HL-60 (cell line): ENCODE results near the gene NKX3-2.

Experiments used
- GABPA ChIP-seq: IDR thresholded peaks from 2 replicates; pipeline ENCODE4 v1.6.1; 2012; ENCODE audit warnings: low read depth
- POLR2AphosphoS5 ChIP-seq: IDR thresholded peaks from 2 replicates; pipeline ENCODE4 v1.6.1; 2012; ENCODE audit warnings: low read depth
- TF ChIP-seq, protein P1 (sequence below): IDR thresholded peaks from one replicate; pipeline ENCODE4 v1.5.1; 2011; ENCODE audit warnings: low read length, control low read depth, inconsistent platforms; ENCODE audit not compliant: insufficient read depth
- TF ChIP-seq, protein P2 (sequence below): IDR thresholded peaks from 2 replicates; pipeline ENCODE4 v1.6.1; 2012; ENCODE audit warnings: low read depth; ENCODE audit not compliant: insufficient replicate concordance

DNA sequence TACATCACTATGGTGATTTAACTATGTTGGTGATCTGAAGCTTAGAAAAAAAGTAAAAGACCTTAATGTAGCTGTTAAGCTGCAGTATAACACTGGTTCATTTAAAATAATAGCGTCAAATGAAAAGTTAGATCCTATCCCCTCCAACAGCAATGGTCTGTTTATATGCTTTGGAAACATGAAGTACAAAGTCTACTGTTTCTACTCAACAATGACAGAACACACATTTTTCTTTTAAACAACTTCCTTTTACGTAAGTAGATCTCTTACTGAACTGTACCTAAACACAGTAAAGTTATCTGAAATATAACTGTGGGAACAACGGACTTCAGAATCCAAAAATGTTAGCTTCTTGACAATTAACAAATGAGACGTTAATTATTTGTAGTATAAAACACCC, 47.9 kb upstream of the NKX3-2 start:
- TF ChIP-seq, protein P1, sequence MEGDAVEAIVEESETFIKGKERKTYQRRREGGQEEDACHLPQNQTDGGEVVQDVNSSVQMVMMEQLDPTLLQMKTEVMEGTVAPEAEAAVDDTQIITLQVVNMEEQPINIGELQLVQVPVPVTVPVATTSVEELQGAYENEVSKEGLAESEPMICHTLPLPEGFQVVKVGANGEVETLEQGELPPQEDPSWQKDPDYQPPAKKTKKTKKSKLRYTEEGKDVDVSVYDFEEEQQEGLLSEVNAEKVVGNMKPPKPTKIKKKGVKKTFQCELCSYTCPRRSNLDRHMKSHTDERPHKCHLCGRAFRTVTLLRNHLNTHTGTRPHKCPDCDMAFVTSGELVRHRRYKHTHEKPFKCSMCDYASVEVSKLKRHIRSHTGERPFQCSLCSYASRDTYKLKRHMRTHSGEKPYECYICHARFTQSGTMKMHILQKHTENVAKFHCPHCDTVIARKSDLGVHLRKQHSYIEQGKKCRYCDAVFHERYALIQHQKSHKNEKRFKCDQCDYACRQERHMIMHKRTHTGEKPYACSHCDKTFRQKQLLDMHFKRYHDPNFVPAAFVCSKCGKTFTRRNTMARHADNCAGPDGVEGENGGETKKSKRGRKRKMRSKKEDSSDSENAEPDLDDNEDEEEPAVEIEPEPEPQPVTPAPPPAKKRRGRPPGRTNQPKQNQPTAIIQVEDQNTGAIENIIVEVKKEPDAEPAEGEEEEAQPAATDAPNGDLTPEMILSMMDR = no peak
- no peak for TF ChIP-seq POLR2AphosphoS5
- TF ChIP-seq, protein P2, sequence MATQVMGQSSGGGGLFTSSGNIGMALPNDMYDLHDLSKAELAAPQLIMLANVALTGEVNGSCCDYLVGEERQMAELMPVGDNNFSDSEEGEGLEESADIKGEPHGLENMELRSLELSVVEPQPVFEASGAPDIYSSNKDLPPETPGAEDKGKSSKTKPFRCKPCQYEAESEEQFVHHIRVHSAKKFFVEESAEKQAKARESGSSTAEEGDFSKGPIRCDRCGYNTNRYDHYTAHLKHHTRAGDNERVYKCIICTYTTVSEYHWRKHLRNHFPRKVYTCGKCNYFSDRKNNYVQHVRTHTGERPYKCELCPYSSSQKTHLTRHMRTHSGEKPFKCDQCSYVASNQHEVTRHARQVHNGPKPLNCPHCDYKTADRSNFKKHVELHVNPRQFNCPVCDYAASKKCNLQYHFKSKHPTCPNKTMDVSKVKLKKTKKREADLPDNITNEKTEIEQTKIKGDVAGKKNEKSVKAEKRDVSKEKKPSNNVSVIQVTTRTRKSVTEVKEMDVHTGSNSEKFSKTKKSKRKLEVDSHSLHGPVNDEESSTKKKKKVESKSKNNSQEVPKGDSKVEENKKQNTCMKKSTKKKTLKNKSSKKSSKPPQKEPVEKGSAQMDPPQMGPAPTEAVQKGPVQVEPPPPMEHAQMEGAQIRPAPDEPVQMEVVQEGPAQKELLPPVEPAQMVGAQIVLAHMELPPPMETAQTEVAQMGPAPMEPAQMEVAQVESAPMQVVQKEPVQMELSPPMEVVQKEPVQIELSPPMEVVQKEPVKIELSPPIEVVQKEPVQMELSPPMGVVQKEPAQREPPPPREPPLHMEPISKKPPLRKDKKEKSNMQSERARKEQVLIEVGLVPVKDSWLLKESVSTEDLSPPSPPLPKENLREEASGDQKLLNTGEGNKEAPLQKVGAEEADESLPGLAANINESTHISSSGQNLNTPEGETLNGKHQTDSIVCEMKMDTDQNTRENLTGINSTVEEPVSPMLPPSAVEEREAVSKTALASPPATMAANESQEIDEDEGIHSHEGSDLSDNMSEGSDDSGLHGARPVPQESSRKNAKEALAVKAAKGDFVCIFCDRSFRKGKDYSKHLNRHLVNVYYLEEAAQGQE = no peak
- no peak for TF ChIP-seq GABPA
